Right lobe of liver (tissue), 6 donors: ENCODE data around the gene SSH2. TPM values are rescaled to one million over a fixed set of nuclear protein-coding genes. Genes with fewer than 3 reads are reported as not detected.
A peak's percentile ranks its signal among the peaks of the same experiment; 100 is the strongest.

Source experiments
- ATAC-seq, 4 donors: fragments of 200-7000 bp; cut with Tn5 transposase; one replicate each; pipeline ENCODE4 v1.9.1; 2020; ENCODE audit warnings: mild to moderate bottlenecking in 4 of 4, moderate library complexity in 4 of 4
- DNase-seq, 3 donors: peaks; one replicate each; pipeline ENCODE4 v3.0.0-alpha.2; 2020
- H3K27ac ChIP-seq, 3 donors: fragments of 200-600 bp; one replicate each; pipeline ENCODE4 v1.8.0; 2022
- H3K27me3 ChIP-seq, 2 donors: fragments of 200-600 bp; one replicate each; pipeline ENCODE4 v1.8.0; 2022
- H3K36me3 ChIP-seq, 4 donors: fragments of 200-600 bp; sonication (generic) in 1 of 4; one replicate each; pipeline versions ENCODE4 v1.5.1 to v1.8.0; 2017 to 2022; ENCODE audit warnings: control low read depth in 1 of 4
- H3K4me1 ChIP-seq, 4 donors: fragments of 200-600 bp; sonication (generic) in 1 of 4; one replicate each; pipeline versions ENCODE4 v1.5.1 to v1.8.0; 2017 to 2022; ENCODE audit warnings: control low read depth in 1 of 4
- H3K4me3 ChIP-seq, 3 donors: fragments of 200-600 bp; one replicate each; pipeline ENCODE4 v1.8.0; 2022
- H3K9me3 ChIP-seq, 4 donors: fragments of 200-600 bp; sonication (generic) in 1 of 4; one replicate each; pipeline versions ENCODE4 v1.5.1 to v1.8.0; 2017 to 2022; ENCODE audit warnings: control low read depth in 1 of 4
- POLR2A ChIP-seq: fragments of 450-650 bp; IDR thresholded peaks from one replicate; pipeline ENCODE4 v1.6.1; 2017; ENCODE audit warnings: antibody characterized with exemption, mild to moderate bottlenecking
- WGBS: methylation state at CpG from one replicate; pipeline ENCODE4 v1.1.6; 2018; ENCODE audit warnings: low coverage, low lambda C conversion rate; ENCODE audit not compliant: insufficient coverage; ENCODE audit errors: missing lambda C conversion rate; 5-methylcytosine and 5-hydroxymethylcytosine counted together
- intact Hi-C, 2 donors: fragments of 100-400 bp; cut with DNase I; formaldehyde crosslinking; loops; one replicate each; pipeline versions ENCODE4 v1.11.2 to v1.14.1; 2022
- total RNA-seq, 6 experiments: library from RNA; depleted of rRNA in 2 of 6; stranded (reverse); fragments of >200 nt in 2 of 6; fragmentation: NEBNext Ultra II Directional in 3 of 6; extraction: Animal tissue kit (Norgen Biotek cat#: 25700) in 3 of 6; gene quantifications; one replicate each; pipeline versions ENCODE4 v1.1.0 to v1.2.4, GENCODE V29; 2016 to 2023
- TF ChIP-seq, protein P1 (sequence below), 4 donors: fragments of 200-600 bp in 3 of 4; fragments of 450-650 bp in 1 of 4; IDR thresholded peaks; one replicate each; pipeline versions ENCODE4 v1.5.1 to v1.8.0; 2016 to 2022; ENCODE audit warnings: antibody characterized with exemption in 4 of 4, mild to moderate bottlenecking in 2 of 4
- donor health status: DM: no; HTN: yes; CAD: no.
- donor health status: DM: no; HTN: no; CAD: no.
- donor health status: DM: no; HTN: no; CAD: no.
- donor health status: DM: no; HTN: yes; CAD: no.
- donor health status: DM: no; HTN: yes; CAD: no.

Gene SSH2
- total RNA-seq, 6 experiments from 2014 or later: 8.0 to 12.7 (median 10.5) TPM

DNA sequence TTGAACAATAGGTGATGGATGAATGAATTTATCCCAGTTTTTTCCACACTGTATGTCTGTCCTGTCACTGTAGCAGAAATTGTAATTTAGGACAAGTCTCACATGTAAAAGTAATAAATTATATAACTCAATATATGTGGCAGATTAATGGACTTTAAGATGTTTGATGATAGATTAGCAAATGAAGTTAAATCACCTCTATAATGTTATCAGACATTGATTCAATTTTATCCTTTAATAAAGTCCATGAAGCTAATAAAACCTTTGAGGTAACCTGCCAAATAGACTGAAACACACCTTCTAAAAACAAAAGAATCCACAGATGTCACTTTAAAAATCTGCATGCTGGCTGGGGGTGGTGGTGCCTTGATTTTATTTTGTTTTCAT is 224.0 kb downstream of the SSH2 start:
- no peaks in the 10 kb centered on the region for H3K27me3 ChIP-seq
- TF ChIP-seq POLR2A: no peak
- TF ChIP-seq, protein P1, sequence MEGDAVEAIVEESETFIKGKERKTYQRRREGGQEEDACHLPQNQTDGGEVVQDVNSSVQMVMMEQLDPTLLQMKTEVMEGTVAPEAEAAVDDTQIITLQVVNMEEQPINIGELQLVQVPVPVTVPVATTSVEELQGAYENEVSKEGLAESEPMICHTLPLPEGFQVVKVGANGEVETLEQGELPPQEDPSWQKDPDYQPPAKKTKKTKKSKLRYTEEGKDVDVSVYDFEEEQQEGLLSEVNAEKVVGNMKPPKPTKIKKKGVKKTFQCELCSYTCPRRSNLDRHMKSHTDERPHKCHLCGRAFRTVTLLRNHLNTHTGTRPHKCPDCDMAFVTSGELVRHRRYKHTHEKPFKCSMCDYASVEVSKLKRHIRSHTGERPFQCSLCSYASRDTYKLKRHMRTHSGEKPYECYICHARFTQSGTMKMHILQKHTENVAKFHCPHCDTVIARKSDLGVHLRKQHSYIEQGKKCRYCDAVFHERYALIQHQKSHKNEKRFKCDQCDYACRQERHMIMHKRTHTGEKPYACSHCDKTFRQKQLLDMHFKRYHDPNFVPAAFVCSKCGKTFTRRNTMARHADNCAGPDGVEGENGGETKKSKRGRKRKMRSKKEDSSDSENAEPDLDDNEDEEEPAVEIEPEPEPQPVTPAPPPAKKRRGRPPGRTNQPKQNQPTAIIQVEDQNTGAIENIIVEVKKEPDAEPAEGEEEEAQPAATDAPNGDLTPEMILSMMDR (IDR thresholded peaks at IDR 0.05): no peak
- H3K9me3 ChIP-seq: no peaks in the 10 kb centered on the region
- H3K36me3 ChIP-seq: peaks cover 0 to 6% (median 0%) of the 10 kb centered on the region in 4 donors
- H3K4me1 ChIP-seq: peaks cover 0 to 9% (median 0%) of the 10 kb centered on the region in 4 donors
- intact Hi-C loops: no loop called here
- DNase-seq (no peak), ATAC-seq (no peak)
- no peak overlapping the region for H3K4me3 ChIP-seq
- H3K27ac ChIP-seq: peak overlapping the region in 2 of 3 donors; percentile 71 to 73

- no peaks in the 10 kb centered on the region for H3K9me3 ChIP-seq
- TF ChIP-seq POLR2A: no peak
- TF ChIP-seq, protein P1 (IDR thresholded peaks at IDR 0.05): no peak
- 61% methylated on average over 3 of the region's 3 CpGs for WGBS
- H3K36me3 ChIP-seq: peaks cover 0 to 6% (median 0%) of the 10 kb centered on the region in 4 donors
- peak in 1 of 4 donors; percentile 10 for ATAC-seq
- H3K27ac ChIP-seq: peak overlapping the region in 2 of 3 donors; percentile 17 to 73
- no peak overlapping the region for H3K4me3 ChIP-seq
- H3K27me3 ChIP-seq: no peaks in the 10 kb centered on the region
- intact Hi-C loops: no loop called here
- no peak for DNase-seq
- H3K4me1 ChIP-seq: peaks cover 0 to 3% (median 0%) of the 10 kb centered on the region in 4 donors
Measured at GRCh38 chr17:29705386-29705785, 224.6 kb downstream of the SSH2 start.

DNA sequence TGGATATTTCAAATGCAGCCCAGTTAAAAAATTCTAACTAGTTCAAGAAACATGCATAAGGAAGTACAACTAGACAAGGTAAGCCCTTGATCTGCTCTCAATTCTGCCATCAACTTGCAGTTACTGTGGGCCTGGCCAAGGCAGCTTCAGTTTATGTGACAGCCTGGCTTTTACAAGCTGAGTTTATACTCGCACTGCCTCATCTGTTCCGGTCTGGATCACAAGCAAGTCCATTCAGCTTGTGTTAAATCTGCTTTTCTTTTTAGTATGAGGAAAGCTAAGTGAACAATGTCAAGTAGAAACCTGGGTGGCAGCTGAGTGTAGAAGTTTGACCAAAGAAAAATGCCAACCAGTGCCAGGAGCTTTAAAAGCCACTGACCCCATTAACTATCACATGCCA is 230.7 kb downstream of the SSH2 start:
- peak in 1 of 4 donors; percentile 30 for ATAC-seq
- Histone ChIP-seq H3K4me3 (no peak overlapping the region), H3K27ac (no peak overlapping the region), H3K27me3 (no peaks in the 10 kb centered on the region), H3K36me3 (peaks cover 0 to 6% (median 0%) of the 10 kb centered on the region in 4 donors), H3K9me3 (no peaks in the 10 kb centered on the region), H3K4me1 (peaks cover 0 to 3% (median 0%) of the 10 kb centered on the region in 4 donors)
- DNase-seq: no peak
- 100% methylated on average over 2 of the region's 2 CpGs for WGBS
- intact Hi-C loops: no loop called here
- TF ChIP-seq POLR2A: no peak

DNA sequence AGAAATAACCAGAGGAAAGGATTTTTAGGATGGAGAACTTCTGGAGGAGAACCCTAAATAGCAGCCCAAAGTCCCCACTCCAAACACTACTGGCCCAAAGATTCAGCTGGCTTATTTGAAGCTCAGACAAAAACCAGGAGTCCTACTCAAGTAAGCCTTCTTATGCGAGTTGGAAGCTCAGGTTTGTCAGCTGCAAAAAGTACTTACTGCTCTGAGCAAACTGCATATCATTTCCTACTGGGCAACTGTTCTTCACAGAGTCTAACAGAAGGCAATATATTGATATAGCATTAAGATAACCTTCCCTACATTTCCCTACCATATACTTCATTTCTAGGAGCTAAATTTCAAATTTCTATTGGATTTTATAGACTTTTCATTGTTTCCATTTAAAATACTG is 231.2 kb downstream of the SSH2 start:
- Histone ChIP-seq H3K4me3 (no peak overlapping the region), H3K9me3 (no peaks in the 10 kb centered on the region), H3K4me1 (peaks cover 0 to 3% (median 0%) of the 10 kb centered on the region in 4 donors), H3K27me3 (no peaks in the 10 kb centered on the region), H3K27ac (no peak overlapping the region), H3K36me3 (peaks cover 0 to 6% (median 0%) of the 10 kb centered on the region in 4 donors)
- 100% methylated on average over 1 of the region's 1 CpG for WGBS
- intact Hi-C loops: no loop called here
- ATAC-seq (no peak), DNase-seq (no peak)
- TF ChIP-seq POLR2A: no peak
- TF ChIP-seq, protein P1 (IDR thresholded peaks at IDR 0.05): no peak

DNA sequence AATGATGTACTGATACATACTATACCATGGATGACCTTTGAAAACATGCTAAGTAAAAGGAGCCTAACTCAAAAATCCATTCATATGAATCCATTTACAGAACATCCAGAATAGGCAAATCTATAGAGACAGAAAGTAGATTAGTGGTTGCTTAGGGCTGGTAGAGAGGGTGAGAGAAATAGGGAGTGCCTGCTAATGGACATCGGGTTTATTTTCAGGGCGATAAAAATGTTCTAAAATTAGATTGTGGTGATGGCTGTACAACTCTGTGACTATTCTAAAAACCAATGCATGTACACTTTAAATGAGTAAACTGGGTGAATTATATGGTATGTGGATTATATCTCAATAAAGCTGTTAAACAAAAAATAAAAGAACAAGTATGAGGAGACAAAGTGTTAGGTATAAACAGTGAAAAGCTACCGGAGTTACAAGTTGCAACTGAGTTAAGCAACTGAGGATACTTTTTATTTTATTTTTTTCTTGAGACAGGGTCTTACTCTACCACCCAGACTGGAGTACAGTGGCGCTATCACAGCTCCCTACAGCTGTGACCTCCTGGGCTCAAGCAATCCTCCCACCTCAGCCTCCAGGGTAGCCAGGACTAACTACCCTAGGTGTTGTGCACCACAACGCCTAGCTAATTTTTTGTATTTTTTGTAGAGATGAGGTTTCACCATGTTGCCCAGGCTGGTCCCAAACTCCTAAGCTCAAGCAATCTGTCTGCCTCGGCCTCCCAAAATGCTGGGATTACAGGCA is 231.8 kb downstream of the SSH2 start:
- peaks cover 0 to 6% (median 0%) of the 10 kb centered on the region in 4 donors for H3K36me3 ChIP-seq

More for the DNA sequence above, 231.8 kb downstream of the SSH2 start:
- TF ChIP-seq, protein P1 (IDR thresholded peaks at IDR 0.05): no peak
- no peak for TF ChIP-seq POLR2A
- DNase-seq: no peak
- 89% methylated on average over 5 of the region's 6 CpGs for WGBS
- Histone ChIP-seq H3K27me3 (no peaks in the 10 kb centered on the region), H3K4me3 (no peak overlapping the region), H3K4me1 (peaks cover 0 to 3% (median 0%) of the 10 kb centered on the region in 4 donors), H3K27ac (no peak overlapping the region), H3K9me3 (no peaks in the 10 kb centered on the region)
- intact Hi-C loops: no loop called here
- no peak for ATAC-seq
